Sigmoid colon (tissue), 4 donors: ENCODE measurements around the gene CEP85L.

ENCODE experiments used
- CTCF ChIP-seq, 4 experiments: fragments of 450-650 bp in 3 of 4; fragments of 200-600 bp in 1 of 4; IDR thresholded peaks; one replicate each; pipeline ENCODE4 v1.5.1; 2016 to 2019; ENCODE audit warnings: antibody characterized with exemption in 4 of 4, mild to moderate bottlenecking in 3 of 4, moderate library complexity in 2 of 4
- POLR2A ChIP-seq, 2 donors: fragments of 450-650 bp; IDR thresholded peaks; one replicate each; pipeline ENCODE4 v1.6.1; 2016; ENCODE audit warnings: antibody characterized with exemption in 2 of 2, mild to moderate bottlenecking in 2 of 2, moderate library complexity in 2 of 2
- POLR2AphosphoS5 ChIP-seq, 4 donors: sonication (generic); formaldehyde crosslinking; IDR thresholded peaks; one replicate each; pipeline ENCODE4 v1.6.1; 2017; ENCODE audit warnings: antibody characterized with exemption in 4 of 4

- no peak for TF ChIP-seq POLR2A (IDR thresholded peaks at IDR 0.05)
- no peak for TF ChIP-seq POLR2AphosphoS5 (IDR thresholded peaks at IDR 0.05)
- peak; percentile 76 to 87 (median 85) for TF ChIP-seq CTCF (IDR thresholded peaks at IDR 0.05)
These were observed 32.6 kb downstream of the CEP85L start for GRCh38 chr6:118618676-118619377.
